Left forelimb (tissue), 1 donor: ENCODE measurements around the gene BACH2.
"Not testable (repeated sequence)": the region's sequence is repeated elsewhere in the genome, so short reads cannot be mapped to it uniquely, and the experiment has no call there.

Source experiments
- DNase-seq: peaks from one replicate; pipeline ENCODE4 v3.0.0-alpha.2; 2018; ENCODE audit warnings: low spot score

Gene BACH2

DNA sequence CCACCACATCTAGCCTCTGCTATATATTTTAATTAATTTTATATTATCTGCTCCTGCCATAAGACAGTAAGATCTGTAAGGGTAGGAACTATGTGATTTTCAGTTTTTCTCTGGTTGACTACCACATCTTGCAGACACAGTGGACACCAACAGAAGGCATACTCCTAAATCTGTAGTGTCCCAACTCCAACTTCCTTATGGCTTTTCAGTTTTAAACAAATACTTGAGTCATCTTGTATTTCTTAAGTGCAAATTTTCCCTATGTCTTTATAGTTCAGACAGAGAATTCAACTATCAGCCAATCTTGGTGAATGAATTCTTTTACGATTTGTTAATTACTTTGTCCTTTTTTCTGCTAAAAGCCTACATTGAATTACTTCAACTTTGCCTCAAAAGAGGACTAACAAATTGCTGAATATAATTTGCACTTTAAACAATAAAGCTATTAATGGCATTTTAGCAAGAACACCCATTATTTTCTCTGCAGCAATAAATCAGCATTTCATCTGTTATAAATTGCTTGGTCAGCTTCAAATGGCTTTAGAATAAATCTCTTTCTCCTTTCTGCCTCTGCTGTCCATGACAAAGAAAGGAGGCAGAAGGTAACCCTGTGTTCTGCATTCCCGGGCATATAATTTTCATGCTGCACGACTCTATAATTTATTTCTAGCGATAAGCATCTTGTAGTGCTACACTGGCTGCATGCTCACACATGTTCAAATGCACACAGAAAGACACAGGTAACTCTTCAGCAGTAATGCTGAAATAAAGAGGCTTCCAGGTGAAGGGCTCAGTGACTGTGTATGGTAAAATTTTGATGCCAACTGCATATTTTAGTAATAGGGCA lies 144.8 kb downstream of the BACH2 start:
- DNase-seq, result no peak

DNA sequence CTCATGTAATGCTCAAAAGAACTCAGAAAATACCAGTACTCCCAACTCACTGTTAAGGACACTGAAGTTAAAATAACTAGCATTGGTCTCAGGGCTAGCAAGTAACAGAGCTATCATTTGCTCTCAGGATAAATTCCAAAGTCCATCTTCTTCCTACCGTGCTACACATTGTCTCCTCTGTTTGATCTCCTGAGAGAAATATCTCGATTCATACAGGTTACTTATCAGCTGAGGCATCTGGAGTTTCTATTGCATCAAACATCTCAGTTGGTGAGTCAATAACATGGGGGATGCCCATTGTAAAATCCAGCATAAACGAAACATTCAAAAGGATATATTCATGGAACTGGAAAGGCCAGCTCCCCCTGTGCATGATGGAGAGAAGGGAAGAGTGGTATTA lies 147.4 kb downstream of the BACH2 start:
- no peak for DNase-seq

DNA sequence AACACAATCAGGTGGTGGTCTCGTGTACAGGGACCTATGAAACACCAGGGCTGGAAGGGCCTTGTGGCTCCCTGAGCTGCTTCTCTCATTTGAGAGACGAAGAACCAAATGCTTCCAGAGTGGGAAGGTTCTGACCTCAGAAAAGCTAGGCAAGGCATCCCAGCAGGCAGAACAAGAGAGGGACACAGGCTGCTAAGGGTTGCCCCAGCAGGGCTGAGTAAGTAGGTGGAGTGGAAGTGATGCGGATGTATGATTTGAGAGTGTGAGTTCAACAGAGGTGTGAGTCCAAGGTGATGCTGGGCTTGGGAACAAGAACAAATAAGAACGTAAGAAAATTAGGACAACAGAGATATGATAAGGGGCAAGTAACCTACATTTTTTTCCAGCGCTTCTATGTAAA lies 147.8 kb downstream of the BACH2 start:
- no peak for DNase-seq

DNA sequence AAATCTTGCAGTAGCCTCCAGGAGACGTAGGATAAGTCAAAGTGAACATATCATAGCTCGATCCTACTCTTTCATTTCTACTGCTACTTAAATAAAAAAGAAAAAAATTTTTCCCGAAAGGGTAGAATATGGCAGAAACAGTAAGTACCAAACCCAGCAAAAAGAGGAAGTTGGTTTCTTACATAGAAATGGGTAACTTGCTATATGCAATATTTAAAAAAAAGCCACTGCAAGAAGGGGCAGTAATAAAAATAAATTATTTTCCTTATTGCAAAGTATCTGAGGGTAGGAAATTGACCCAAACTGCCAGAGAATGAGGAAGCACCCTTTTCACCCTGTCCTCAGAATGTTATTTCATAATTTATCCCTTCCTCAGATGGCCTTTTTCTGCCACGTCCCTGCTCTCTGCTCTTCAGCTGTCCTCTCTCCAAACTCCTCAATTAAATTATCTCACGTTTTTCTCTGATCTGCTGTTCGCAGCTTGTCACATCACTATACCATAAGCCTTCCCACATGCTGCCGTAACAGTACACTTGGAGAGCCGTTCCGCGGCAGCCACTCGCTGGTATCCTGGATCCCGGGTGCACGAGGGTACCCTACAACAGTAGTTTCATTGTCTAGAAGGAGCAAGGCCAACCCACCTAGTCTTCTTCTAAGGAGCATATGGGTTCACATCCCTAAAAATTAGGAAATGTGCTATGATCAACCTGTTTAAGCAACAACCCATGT lies 149.6 kb downstream of the BACH2 start:
- no peak for DNase-seq

DNA sequence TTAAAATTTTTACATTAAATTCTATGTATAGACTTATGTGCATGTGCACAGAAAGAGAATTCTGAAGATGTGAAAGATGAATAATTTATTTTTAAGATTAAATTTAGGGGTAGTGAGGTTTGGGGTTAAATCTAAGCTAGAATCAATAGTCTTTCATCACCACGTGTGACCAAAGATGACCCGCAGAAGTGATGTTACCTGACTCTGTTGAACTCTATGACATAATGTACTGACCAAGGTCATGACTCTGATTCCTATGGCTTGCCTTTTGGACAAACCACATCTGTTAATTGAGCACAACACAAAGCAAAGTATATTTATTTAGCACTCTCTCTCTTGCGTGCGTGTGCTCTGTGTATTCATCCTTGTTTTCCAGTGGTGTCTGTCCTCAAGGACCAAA lies 150.6 kb downstream of the BACH2 start:
- DNase-seq, result no peak

GRCh38 chr6:90144928-90145555 lies 151.6 kb downstream of the BACH2 start:
- DNase-seq, result no peak

DNA sequence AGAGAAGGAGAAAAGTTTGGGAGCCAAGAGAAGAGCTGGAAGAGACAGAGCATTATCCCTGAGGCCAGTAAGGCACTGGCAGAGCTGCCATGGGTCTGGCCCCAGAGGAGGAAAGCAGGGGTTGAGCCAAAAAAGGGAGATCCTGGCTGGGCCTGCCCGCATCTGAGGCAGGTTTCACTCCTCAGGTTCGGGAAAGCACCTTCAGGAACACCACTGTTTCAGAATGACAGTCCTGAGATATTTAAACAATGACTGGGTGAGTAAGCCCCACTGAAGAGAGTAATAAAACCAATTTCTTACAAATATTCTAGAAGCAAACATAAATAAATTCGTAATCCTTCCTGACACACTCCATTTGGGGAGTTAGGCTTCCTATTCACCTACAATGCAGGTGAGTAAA lies 152.2 kb downstream of the BACH2 start:
- no peak for DNase-seq

- DNase-seq, result no peak
These were observed 156.0 kb downstream of the BACH2 start for GRCh38 chr6:90140683-90141082.

- DNase-seq, result no peak
These were observed 157.3 kb downstream of the BACH2 start for GRCh38 chr6:90139272-90139817.

DNA sequence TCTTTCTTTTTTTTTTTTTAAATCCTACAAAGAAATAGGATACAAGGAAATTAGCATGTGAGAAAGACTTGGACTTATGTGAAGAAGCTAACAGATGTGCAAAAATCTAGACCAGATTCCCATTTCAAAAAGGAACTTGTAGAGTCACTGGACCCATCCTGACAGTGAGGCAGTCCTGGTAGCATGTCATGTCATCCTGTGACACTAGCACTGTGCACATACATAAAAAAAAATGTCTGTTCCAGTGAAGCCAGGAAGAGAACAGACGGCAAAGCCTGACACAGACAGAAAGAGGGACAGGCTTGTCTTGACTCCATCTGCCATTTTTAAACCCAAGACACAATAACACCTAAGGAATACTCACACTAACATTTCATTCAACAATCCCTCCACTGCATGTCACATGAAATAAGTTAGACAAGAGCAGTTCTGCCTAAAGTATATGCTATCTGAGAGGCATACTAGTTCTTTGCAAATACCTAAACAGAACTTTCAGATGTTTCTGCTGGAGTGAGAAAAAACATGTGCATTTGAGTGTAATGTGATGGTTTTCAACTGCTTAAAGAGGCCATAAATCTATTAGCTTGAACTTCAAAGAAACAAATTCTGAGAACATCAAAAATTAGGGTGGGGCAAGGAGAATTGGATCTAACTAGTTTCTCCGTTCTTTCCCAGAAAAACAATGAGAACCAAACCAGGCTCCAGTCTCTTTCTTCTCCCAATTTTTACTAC lies 159.6 kb downstream of the BACH2 start:
- no peak for DNase-seq

DNA sequence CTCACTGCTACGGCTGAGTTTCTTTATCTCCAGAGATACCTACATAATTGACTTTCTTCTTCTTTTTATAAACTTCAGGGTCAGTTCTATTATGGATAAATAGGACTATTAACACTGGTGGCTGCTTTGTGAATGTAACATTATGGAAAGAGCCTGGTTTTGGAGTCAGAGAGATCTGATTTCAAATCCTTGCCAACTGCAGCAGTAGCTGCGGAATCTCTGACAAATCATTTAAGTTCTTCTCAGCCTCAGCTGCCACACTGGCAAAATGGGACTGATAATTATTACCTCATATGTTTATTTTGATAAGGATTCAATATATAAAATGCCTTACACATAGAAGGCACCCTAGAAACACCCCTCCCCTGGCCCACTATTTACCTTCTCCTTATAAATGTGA lies 160.5 kb downstream of the BACH2 start:
- DNase-seq, result no peak

DNA sequence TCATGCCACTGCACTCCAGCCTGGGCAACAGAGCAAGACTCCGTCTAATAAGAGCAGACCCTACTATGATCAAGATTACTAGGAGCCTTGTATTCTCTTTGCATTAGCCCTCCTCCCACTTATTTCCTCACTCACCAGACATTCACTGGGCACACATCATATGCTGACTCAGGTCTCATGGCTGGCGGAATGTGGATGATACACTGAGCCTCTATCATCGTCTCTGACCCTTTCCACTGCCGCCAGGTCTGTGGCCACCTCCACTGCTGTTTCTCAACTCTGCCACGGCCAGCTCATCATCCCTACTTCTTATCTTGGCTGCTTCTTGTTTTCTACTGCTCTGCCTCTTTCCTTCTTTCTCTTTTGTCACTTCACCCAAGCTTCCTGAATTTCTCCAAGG lies 161.0 kb downstream of the BACH2 start:
- DNase-seq, result no peak

DNA sequence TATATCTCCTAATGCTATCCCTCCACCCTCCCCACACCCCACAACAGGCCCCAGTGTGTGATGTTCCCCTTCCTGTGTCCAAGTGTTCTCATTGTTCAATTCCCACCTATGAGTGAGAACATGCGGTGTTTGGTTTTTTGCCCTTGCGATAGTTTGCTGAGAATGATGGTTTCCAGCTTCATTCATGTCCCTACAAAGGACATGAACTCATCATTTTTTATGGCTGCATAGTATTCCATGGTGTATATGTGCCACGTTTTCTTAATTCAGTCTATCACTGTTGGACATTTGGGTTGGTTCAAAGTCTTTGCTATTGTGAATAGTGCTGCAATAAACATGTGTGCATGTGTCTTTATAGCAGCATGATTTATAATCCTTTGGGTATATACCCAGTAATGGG lies 163.0 kb downstream of the BACH2 start:
- not testable (repeated sequence) for DNase-seq

DNA sequence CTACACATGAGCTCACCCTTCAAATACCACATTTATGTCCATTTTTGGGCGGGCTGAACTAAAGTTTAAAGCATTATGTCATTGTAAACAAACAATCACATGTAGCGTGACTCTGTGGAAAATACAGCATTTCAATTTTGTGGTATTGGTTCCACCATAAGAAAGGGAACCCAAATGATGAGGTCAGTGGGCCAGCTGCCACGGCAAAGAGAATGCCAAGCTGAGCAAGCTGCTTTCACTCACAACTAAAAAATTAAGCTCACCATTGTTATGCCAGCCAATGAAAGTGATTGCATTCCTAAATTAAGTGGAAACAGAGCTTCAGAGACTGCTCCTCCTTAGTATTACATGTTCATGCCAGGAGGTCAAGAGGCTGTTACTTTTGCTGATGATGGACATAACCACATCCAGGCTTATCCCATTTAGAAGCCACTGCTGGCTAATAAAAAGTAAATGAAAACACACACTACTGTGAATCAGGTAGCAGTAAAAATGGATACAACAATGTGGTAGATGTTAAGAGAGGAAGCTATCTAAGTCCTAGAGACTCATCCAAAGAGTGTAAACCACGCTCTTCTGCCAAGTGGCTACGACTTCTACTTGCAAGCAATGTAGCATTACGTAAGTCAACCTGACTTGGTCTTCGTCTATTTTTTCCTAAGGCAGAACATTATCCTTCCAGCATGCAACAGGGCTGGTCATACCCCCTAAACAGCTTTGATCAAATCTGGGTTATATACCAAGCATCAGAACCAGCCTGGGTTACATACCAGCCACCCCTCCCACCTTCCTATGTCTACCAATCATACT lies 164.8 kb downstream of the BACH2 start:
- DNase-seq, result no peak

- no peak for DNase-seq
These were observed 165.5 kb downstream of the BACH2 start for GRCh38 chr6:90131125-90131524.

- not testable (repeated sequence) for DNase-seq
These were observed 168.0 kb downstream of the BACH2 start for GRCh38 chr6:90128687-90129086.

DNA sequence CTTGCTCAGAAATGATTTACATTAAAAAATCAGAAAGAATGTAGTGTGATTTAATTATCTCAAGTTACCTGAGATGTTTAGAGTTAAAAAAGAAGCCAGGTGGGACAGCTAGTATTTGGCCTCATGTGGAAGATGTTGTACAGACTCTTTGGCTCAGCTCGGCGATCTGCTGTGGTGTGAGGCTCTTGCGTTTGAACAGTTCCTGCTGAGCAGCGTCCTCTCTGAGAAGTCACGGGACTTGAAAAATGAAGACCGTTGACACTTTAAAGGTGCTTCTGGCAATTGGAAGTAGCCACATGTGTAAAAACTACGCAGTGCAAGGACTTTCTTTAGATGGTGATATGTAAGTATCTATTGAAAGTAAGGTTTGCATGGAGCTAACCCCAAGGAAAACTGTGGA lies 169.0 kb downstream of the BACH2 start:
- no peak for DNase-seq

DNA sequence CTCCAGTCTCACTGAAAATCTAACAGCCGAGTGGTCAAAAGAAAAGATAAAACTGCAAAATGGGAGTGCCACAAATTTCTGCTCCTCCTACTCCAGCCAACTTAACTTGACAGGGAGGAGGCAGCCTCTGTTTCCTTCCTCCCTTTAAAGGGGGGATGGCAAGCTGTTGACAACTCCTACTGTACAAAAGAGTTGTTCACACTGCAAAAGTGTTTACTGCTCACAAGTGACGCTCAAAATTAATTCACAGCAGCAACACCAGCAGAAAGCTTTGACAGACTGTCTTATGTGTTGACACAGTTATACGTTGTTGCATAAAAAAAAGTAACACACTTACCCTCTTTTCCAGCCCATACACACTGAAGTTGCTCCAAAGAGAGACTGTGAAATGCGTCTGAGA lies 169.8 kb downstream of the BACH2 start:
- DNase-seq, result no peak

GRCh38 chr6:90126181-90126580 lies 170.5 kb downstream of the BACH2 start:
- DNase-seq, result no peak

- no peak for DNase-seq
These were observed 171.7 kb downstream of the BACH2 start for GRCh38 chr6:90124874-90125510.

- no peak for DNase-seq
These were observed 172.8 kb downstream of the BACH2 start for GRCh38 chr6:90123831-90124230.
